Neuronal stem cell (in vitro differentiated cells): ENCODE data around the gene ALKBH8.
"Not testable (repeated sequence)": the region's sequence is repeated elsewhere in the genome, so short reads cannot be mapped to it uniquely, and the experiment has no call there.

ENCODE experiments used
- DNase-seq: peaks from one replicate; pipeline ENCODE4 v3.0.0-alpha.2; 2013; ENCODE audit warnings: low spot score
- H2AFZ ChIP-seq: one replicate; pipeline ENCODE4 v1.6.1; 2013; ENCODE audit warnings: mild to moderate bottlenecking, low read length, inconsistent platforms
- H2AK5ac ChIP-seq: 2 replicates; pipeline ENCODE4 v1.6.1; 2013; ENCODE audit warnings: low read depth, mild to moderate bottlenecking, inconsistent platforms, low read length, moderate library complexity, mixed read lengths
- H2BK120ac ChIP-seq: 2 replicates; pipeline ENCODE4 v1.6.1; 2013; ENCODE audit warnings: low read depth, mild to moderate bottlenecking, inconsistent platforms, low read length, moderate library complexity, mixed read lengths
- H2BK12ac ChIP-seq: one replicate; pipeline ENCODE4 v1.6.1; 2013; ENCODE audit warnings: low read length, inconsistent platforms
- H2BK15ac ChIP-seq: 2 replicates; pipeline ENCODE4 v1.6.1; 2013; ENCODE audit warnings: mild to moderate bottlenecking, low read length, inconsistent platforms, mixed read lengths
- H2BK5ac ChIP-seq: one replicate; pipeline ENCODE4 v1.6.1; 2013; ENCODE audit warnings: inconsistent platforms, mild to moderate bottlenecking, low read length, moderate library complexity
- H3K14ac ChIP-seq: one replicate; pipeline ENCODE4 v1.6.1; 2013; ENCODE audit warnings: low read length, inconsistent platforms
- H3K18ac ChIP-seq: 2 replicates; pipeline ENCODE4 v1.6.1; 2013; ENCODE audit warnings: low read length, inconsistent platforms
- H3K23ac ChIP-seq: 2 replicates; pipeline ENCODE4 v1.6.1; 2013; ENCODE audit warnings: low read depth, mild to moderate bottlenecking, mixed read lengths, low read length, inconsistent platforms; ENCODE audit not compliant: poor library complexity
- H3K27ac ChIP-seq: replicated peaks from 3 replicates; pipeline ENCODE4 v1.5.1; 2013; ENCODE audit warnings: low read length, inconsistent platforms
- H3K27me3 ChIP-seq, 3 experiments: 2 replicates each; pipeline ENCODE4 v1.6.1; 2013; ENCODE audit warnings: low read length in 3 of 3, mild to moderate bottlenecking in 2 of 3, inconsistent platforms in 1 of 3, low read depth in 1 of 3, mixed read lengths in 1 of 3, moderate library complexity in 1 of 3; ENCODE audit not compliant: control insufficient read depth in 3 of 3, insufficient read depth in 3 of 3
- H3K36me3 ChIP-seq, 2 donors: replicated peaks in 1 of 2; 2 replicates each; pipeline ENCODE4 v1.6.1; 2013; ENCODE audit warnings: low read length in 2 of 2; ENCODE audit not compliant: control insufficient read depth in 2 of 2, insufficient read depth in 2 of 2
- H3K4ac ChIP-seq: 2 replicates; pipeline ENCODE4 v1.6.1; 2013; ENCODE audit warnings: inconsistent platforms, mild to moderate bottlenecking, low read length, moderate library complexity
- H3K4me1 ChIP-seq, 2 donors: 1 replicate in 1 of 2; 2 replicates in 1 of 2; pipeline ENCODE4 v1.6.1; 2013; ENCODE audit warnings: low read length in 2 of 2, low read depth in 1 of 2; ENCODE audit not compliant: control insufficient read depth in 2 of 2, insufficient read depth in 1 of 2
- H3K4me2 ChIP-seq: one replicate; pipeline ENCODE4 v1.6.1; 2013; ENCODE audit warnings: mild to moderate bottlenecking, low read length, inconsistent platforms; ENCODE audit not compliant: insufficient read depth, poor library complexity, severe bottlenecking
- H3K4me3 ChIP-seq, 2 donors: 2 replicates each; pipeline ENCODE4 v1.5.1; 2013; ENCODE audit warnings: low read length in 2 of 2, mild to moderate bottlenecking in 2 of 2, inconsistent platforms in 1 of 2, moderate library complexity in 1 of 2
- H3K79me1 ChIP-seq: one replicate; pipeline ENCODE4 v1.6.1; 2013; ENCODE audit warnings: low read depth, mild to moderate bottlenecking, inconsistent platforms, low read length, moderate library complexity
- H3K9ac ChIP-seq: one replicate; pipeline ENCODE4 v1.6.1; 2013; ENCODE audit warnings: mild to moderate bottlenecking, low read depth, low read length, inconsistent platforms; ENCODE audit not compliant: poor library complexity
- H3K9me3 ChIP-seq, 2 donors: replicated peaks in 1 of 2; 2 replicates each; pipeline versions ENCODE3 to v1.6.1; 2013; ENCODE audit warnings: low read length in 2 of 2, mild to moderate bottlenecking in 2 of 2, inconsistent platforms in 1 of 2, low read depth in 1 of 2, mixed read lengths in 1 of 2, moderate library complexity in 1 of 2; ENCODE audit not compliant: control insufficient read depth in 2 of 2, insufficient read depth in 1 of 2
- H4K8ac ChIP-seq: one replicate; pipeline ENCODE4 v1.6.1; 2013; ENCODE audit warnings: low read depth, mild to moderate bottlenecking, inconsistent platforms, low read length, moderate library complexity
- H4K91ac ChIP-seq: one replicate; pipeline ENCODE4 v1.6.1; 2013; ENCODE audit warnings: low read length, low read depth, mild to moderate bottlenecking, inconsistent platforms; ENCODE audit not compliant: poor library complexity
- WGBS, 2 donors: extraction: QIAGEN DNeasy Blood & Tissue Kit; methylation state at CpG; one replicate each; pipeline ENCODE4 v1.1.7; 2013; ENCODE audit warnings: missing lambda C conversion rate in 2 of 2, mixed read lengths in 1 of 2; ENCODE audit not compliant: insufficient read length in 2 of 2, insufficient replicate concordance in 1 of 2; ENCODE audit errors: extremely low coverage in 2 of 2; 5-methylcytosine and 5-hydroxymethylcytosine counted together

The ALKBH8 gene

GRCh38 chr11:107538239-107538638, 27.3 kb downstream of the ALKBH8 start:
- H3K4ac ChIP-seq, result no peak overlapping the region
- no peak overlapping the region for H4K8ac ChIP-seq
- H3K36me3 ChIP-seq, result peaks cover 0 to 19% of the 10 kb centered on the region in 2 donors
- no peak overlapping the region for H4K91ac ChIP-seq
- H2BK12ac ChIP-seq, result no peak overlapping the region
- no peak overlapping the region for H3K4me2 ChIP-seq
- no peak overlapping the region for H3K23ac ChIP-seq
- peaks cover 2% of the 10 kb centered on the region for H3K79me1 ChIP-seq
- H2BK120ac ChIP-seq, result no peak overlapping the region
- H2AFZ ChIP-seq, result no peak overlapping the region
- H2BK15ac ChIP-seq, result no peak overlapping the region
- no peak overlapping the region for H3K27ac ChIP-seq
- no peak overlapping the region for H3K9ac ChIP-seq
- no peaks in the 10 kb centered on the region for H3K27me3 ChIP-seq
- H2BK5ac ChIP-seq, result no peak overlapping the region
- no peak overlapping the region for H3K14ac ChIP-seq
- no peaks in the 10 kb centered on the region for H3K9me3 ChIP-seq
- no peak overlapping the region for H3K18ac ChIP-seq
- DNase-seq, result no peak
- no peak overlapping the region for H2AK5ac ChIP-seq
- no peak overlapping the region for H3K4me3 ChIP-seq
- H3K4me1 ChIP-seq, result no peaks in the 10 kb centered on the region

- H2BK15ac ChIP-seq, H2BK120ac ChIP-seq, H3K27me3 ChIP-seq, H4K91ac ChIP-seq, H2BK12ac ChIP-seq, DNase-seq, H2AFZ ChIP-seq, H3K4ac ChIP-seq, H3K4me1 ChIP-seq, H3K18ac ChIP-seq, H3K9me3 ChIP-seq, H3K4me3 ChIP-seq, H3K14ac ChIP-seq, H2BK5ac ChIP-seq, H4K8ac ChIP-seq, H3K9ac ChIP-seq, H3K79me1 ChIP-seq, H3K23ac ChIP-seq, H3K27ac ChIP-seq, H2AK5ac ChIP-seq, H3K4me2 ChIP-seq: not testable (repeated sequence)
- peaks cover 0 to 20% of the 10 kb centered on the region in 2 donors for H3K36me3 ChIP-seq
These were observed 28.4 kb downstream of the ALKBH8 start for GRCh38 chr11:107537155-107537554.

GRCh38 chr11:107526197-107526596, 39.3 kb downstream of the ALKBH8 start:
- no peak overlapping the region for H4K8ac ChIP-seq
- no peak overlapping the region for H2BK15ac ChIP-seq
- H2BK120ac ChIP-seq, result no peak overlapping the region
- H4K91ac ChIP-seq, result no peak overlapping the region
- no peak overlapping the region for H2AK5ac ChIP-seq
- peaks cover 0 to 11% of the 10 kb centered on the region in 2 donors for H3K36me3 ChIP-seq
- no peak overlapping the region for H3K18ac ChIP-seq
- H2AFZ ChIP-seq, result no peak overlapping the region
- no peak overlapping the region for H3K14ac ChIP-seq
- no CpG with 5 or more reads among the region's 3 CpGs for WGBS, 2 donors
- H3K9me3 ChIP-seq, result peaks cover 0 to 7% of the 10 kb centered on the region in 2 donors
- no peak overlapping the region for H3K27ac ChIP-seq
- H3K4me3 ChIP-seq, result no peak overlapping the region
- H3K23ac ChIP-seq, result no peak overlapping the region
- H3K9ac ChIP-seq, result no peak overlapping the region
- H3K4me2 ChIP-seq, result no peak overlapping the region
- H3K27me3 ChIP-seq, result no peaks in the 10 kb centered on the region
- H3K4me1 ChIP-seq, result no peaks in the 10 kb centered on the region
- H3K79me1 ChIP-seq, result no peaks in the 10 kb centered on the region
- DNase-seq, result no peak
- H2BK5ac ChIP-seq, result no peak overlapping the region
- H3K4ac ChIP-seq, result no peak overlapping the region
- H2BK12ac ChIP-seq, result no peak overlapping the region

DNA sequence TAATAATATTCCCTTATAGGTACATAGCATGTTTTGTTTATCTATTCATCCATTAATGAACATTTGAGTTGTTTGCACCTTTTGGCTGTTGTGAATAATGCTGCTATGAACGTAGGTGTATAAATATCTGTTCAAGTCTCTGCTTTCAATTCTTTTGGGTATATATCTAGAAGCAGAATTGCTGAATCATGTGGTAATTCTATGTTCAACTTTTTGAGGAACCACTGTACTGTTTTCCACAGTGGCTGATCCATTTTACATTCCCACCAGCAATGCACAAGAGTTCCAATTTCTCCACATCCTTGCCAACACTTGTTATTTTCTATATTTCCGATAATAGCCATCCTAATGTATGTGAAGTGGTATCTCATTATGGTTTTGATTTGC, 56.7 kb downstream of the ALKBH8 start:
- no peak for DNase-seq
- no peak overlapping the region for H4K91ac ChIP-seq
- H3K9ac ChIP-seq, result no peak overlapping the region
- H2BK5ac ChIP-seq, result no peak overlapping the region
- H2AFZ ChIP-seq, result no peak overlapping the region
- H3K27ac ChIP-seq, result no peak overlapping the region
- no peak overlapping the region for H3K23ac ChIP-seq
- no peak overlapping the region for H2BK12ac ChIP-seq
- no peak overlapping the region for H2BK15ac ChIP-seq
- H4K8ac ChIP-seq, result no peak overlapping the region
- no peak overlapping the region for H3K18ac ChIP-seq
- H2BK120ac ChIP-seq, result no peak overlapping the region
- no peak overlapping the region for H3K4me3 ChIP-seq
- peaks cover 0 to 2% of the 10 kb centered on the region in 2 donors for H3K9me3 ChIP-seq
- no CpG with 5 or more reads among the region's 2 CpGs for WGBS, 2 donors
- peaks cover 4 to 12% of the 10 kb centered on the region in 2 donors for H3K36me3 ChIP-seq
- H3K14ac ChIP-seq, result no peak overlapping the region
- H2AK5ac ChIP-seq, result no peak overlapping the region
- no peak overlapping the region for H3K4ac ChIP-seq
- H3K79me1 ChIP-seq, result no peaks in the 10 kb centered on the region
- peaks cover 0 to 5% of the 10 kb centered on the region in 2 donors for H3K4me1 ChIP-seq
- H3K27me3 ChIP-seq, result no peaks in the 10 kb centered on the region
- no peak overlapping the region for H3K4me2 ChIP-seq
